ENCODE results near the gene COPG1.

DNA sequence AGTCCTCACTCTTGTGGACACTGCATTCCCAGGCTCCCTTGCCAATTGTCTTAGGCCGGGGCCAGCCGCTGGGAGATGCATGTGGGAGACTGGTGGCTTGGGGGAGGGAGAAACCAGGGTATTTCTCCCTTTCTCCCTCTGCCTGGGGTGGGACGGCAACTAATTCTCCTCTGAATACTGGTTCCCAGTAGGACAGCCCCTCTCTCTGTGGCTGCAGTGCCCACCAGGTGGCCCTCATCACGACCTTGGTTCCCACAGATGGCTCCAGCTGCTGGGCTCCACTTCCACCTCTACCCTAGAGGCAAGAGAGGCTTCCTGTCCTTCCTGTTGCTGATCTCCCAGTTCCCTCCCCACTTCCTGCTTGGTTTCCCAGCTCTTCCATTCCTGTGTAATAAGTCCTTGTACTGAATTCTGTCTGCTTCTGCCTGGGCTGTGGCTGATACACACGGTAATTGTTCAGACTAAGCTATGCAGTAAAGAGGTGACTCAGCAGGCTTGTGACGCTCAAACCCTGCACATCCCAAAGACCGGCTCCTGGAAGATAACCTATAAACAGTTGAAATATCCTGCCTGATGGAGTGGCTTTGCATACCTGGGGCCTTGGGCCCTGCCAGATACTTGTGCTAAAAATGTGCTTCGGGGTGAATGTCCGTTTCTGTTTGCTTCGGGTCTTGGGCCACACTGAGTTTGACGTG is 20.4 kb upstream of the COPG1 start:
- TF ChIP-seq, protein P1, sequence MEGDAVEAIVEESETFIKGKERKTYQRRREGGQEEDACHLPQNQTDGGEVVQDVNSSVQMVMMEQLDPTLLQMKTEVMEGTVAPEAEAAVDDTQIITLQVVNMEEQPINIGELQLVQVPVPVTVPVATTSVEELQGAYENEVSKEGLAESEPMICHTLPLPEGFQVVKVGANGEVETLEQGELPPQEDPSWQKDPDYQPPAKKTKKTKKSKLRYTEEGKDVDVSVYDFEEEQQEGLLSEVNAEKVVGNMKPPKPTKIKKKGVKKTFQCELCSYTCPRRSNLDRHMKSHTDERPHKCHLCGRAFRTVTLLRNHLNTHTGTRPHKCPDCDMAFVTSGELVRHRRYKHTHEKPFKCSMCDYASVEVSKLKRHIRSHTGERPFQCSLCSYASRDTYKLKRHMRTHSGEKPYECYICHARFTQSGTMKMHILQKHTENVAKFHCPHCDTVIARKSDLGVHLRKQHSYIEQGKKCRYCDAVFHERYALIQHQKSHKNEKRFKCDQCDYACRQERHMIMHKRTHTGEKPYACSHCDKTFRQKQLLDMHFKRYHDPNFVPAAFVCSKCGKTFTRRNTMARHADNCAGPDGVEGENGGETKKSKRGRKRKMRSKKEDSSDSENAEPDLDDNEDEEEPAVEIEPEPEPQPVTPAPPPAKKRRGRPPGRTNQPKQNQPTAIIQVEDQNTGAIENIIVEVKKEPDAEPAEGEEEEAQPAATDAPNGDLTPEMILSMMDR (IDR thresholded peaks at IDR 0.05; ENCODE audit: insufficient read depth, low read depth, low read length), result no peak
- no peak for TF ChIP-seq EZH2 (IDR thresholded peaks at IDR 0.05; ENCODE audit: insufficient read depth, low read length)

Data from astrocyte (in vitro differentiated cells and primary cell).